ACC112 (cell line): ENCODE measurements around the gene LGALS3BP.

ENCODE experiments used
- H2AFZ ChIP-seq: fragments of 200-600 bp; sonication (generic); one replicate; pipeline ENCODE4 v1.6.0; 2017; ENCODE audit warnings: antibody characterized with exemption, low read length; ENCODE audit not compliant: unreplicated experiment
- H3K27ac ChIP-seq: fragments of 200-600 bp; sonication (generic); 2 replicates; pipeline ENCODE4 v1.5.1; 2014; ENCODE audit warnings: low read depth, mild to moderate bottlenecking, antibody characterized with exemption, low read length, moderate library complexity
- H3K27me3 ChIP-seq: fragments of 200-600 bp; sonication (generic); 2 replicates; pipeline ENCODE4 v1.6.1; 2014; ENCODE audit warnings: mild to moderate bottlenecking, antibody characterized with exemption, low read length, moderate library complexity, mixed read lengths; ENCODE audit not compliant: insufficient read depth
- H3K36me3 ChIP-seq: fragments of 200-600 bp; sonication (generic); 2 replicates; pipeline ENCODE4 v1.6.1; 2016; ENCODE audit warnings: mild to moderate bottlenecking, antibody characterized with exemption, low read length, moderate library complexity, mixed read lengths; ENCODE audit not compliant: insufficient read depth
- H3K4me1 ChIP-seq: fragments of 200-600 bp; sonication (generic); one replicate; pipeline ENCODE4 v1.6.1; 2016; ENCODE audit warnings: low read length, mixed read lengths; ENCODE audit not compliant: insufficient read depth, unreplicated experiment, control insufficient read depth
- H3K4me3 ChIP-seq: fragments of 200-600 bp; sonication (generic); 2 replicates; pipeline ENCODE4 v1.5.1; 2014; ENCODE audit warnings: mild to moderate bottlenecking, low read depth, low read length
- H3K79me2 ChIP-seq: fragments of 200-600 bp; sonication (generic); one replicate; pipeline ENCODE4 v1.6.0; 2016; ENCODE audit warnings: low read length; ENCODE audit not compliant: control insufficient read depth, unreplicated experiment, insufficient read depth

The LGALS3BP gene

DNA sequence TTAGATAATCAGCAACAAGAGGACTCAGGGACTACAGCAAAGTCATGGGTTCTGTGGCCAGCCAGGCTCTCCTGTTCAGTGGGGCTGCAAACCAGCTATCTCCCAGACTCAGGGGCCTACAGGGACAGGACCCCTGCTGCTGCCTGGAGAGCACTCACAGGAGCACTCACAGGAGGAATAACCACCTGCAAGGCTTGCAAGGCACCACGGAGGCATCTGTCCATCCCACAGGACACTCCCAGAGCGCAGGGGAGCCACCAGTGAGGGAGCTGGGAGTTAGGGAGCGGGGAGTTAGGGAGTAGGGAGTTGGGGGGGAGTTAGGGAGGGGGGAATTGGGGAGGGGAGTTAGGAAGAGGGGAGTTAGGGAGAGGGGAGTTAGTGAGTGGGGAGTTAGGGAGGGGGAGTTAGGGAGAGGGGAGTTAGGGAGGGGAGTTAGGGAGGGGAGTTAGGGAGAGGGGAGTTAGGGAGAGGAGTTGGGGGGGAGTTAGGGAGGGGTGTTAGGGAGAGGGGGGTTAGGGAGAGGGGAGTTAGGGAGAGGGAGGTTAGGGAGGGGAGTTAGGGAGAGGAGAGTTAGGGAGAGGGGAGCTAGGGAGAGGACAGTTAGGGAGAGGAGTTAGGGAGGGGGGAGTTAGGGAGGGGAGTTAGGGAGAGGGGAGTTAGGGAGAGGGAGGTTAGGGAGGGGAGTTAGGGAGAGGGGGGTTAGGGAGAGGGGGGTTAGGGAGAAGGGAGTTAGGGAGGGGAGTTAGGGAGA is 24.1 kb upstream of the LGALS3BP start:
- H3K79me2 ChIP-seq: peaks cover 79% of the 10 kb centered on the region
- no peaks in the 10 kb centered on the region for H3K27me3 ChIP-seq
- H3K27ac ChIP-seq: no peak overlapping the region
- no peak overlapping the region for H2AFZ ChIP-seq
- no peaks in the 10 kb centered on the region for H3K36me3 ChIP-seq
- H3K4me3 ChIP-seq: no peak overlapping the region
- peaks cover 9% of the 10 kb centered on the region for H3K4me1 ChIP-seq

GRCh38 chr17:79002796-79003593 is 23.3 kb upstream of the LGALS3BP start:
- H3K4me1 ChIP-seq: peaks cover 2% of the 10 kb centered on the region
- peaks cover 73% of the 10 kb centered on the region for H3K79me2 ChIP-seq
- H2AFZ ChIP-seq: no peak overlapping the region
- no peak overlapping the region for H3K4me3 ChIP-seq
- no peak overlapping the region for H3K27ac ChIP-seq
- no peaks in the 10 kb centered on the region for H3K27me3 ChIP-seq
- no peaks in the 10 kb centered on the region for H3K36me3 ChIP-seq

GRCh38 chr17:79002291-79002690 is 22.6 kb upstream of the LGALS3BP start:
- Histone ChIP-seq H3K27ac (no peak overlapping the region), H3K27me3 (no peaks in the 10 kb centered on the region), H3K36me3 (no peaks in the 10 kb centered on the region), H2AFZ (no peak overlapping the region), H3K79me2 (peaks cover 66% of the 10 kb centered on the region), H3K4me1 (no peaks in the 10 kb centered on the region), H3K4me3 (no peak overlapping the region)

GRCh38 chr17:79001190-79002020 is 21.7 kb upstream of the LGALS3BP start:
- Histone ChIP-seq H3K27me3 (no peaks in the 10 kb centered on the region), H3K79me2 (peaks cover 58% of the 10 kb centered on the region), H3K36me3 (no peaks in the 10 kb centered on the region), H2AFZ (no peak overlapping the region), H3K27ac (no peak overlapping the region), H3K4me3 (no peak overlapping the region), H3K4me1 (no peaks in the 10 kb centered on the region)

DNA sequence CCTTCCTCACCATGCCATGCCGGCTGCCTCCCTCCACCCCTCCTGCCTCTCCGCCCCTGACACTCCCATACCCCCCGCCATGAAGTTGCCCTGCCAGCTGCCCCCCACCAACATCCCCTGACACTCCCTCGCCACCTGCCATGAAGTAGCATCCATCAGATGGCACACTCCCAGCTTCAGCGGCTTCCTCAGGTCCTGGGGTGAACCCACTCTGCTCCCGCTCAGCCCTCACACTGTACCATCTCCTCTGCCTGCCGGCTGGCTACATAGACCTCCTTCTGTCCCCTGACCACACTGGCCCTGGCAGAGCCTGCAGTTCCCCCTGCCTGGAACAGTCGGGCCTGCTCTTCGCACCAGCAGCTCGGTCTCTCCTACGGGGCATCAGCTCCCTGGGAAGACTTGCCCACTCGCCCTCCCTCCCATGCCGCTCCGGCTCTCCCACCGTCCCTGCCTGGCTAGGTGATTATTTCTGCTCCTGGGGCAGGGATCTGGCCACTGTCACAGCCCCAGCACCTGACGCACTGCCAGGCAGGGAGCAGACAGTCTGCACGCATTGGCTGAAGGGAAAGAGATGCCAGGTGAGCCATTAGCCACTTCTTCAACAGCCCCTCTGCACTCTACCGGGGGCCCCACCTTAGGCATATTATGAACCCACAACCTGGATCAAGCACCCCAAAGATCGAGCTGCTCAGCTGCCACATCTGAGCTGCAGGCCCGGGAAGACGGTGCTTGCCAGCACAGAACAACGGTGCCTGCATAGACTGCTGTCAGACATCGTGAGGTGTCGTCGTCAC is 20.9 kb upstream of the LGALS3BP start:
- no peaks in the 10 kb centered on the region for H3K4me1 ChIP-seq
- H3K4me3 ChIP-seq: no peak overlapping the region
- no peak overlapping the region for H2AFZ ChIP-seq
- H3K79me2 ChIP-seq: peaks cover 50% of the 10 kb centered on the region
- H3K36me3 ChIP-seq: no peaks in the 10 kb centered on the region
- H3K27ac ChIP-seq: no peak overlapping the region
- no peaks in the 10 kb centered on the region for H3K27me3 ChIP-seq

DNA sequence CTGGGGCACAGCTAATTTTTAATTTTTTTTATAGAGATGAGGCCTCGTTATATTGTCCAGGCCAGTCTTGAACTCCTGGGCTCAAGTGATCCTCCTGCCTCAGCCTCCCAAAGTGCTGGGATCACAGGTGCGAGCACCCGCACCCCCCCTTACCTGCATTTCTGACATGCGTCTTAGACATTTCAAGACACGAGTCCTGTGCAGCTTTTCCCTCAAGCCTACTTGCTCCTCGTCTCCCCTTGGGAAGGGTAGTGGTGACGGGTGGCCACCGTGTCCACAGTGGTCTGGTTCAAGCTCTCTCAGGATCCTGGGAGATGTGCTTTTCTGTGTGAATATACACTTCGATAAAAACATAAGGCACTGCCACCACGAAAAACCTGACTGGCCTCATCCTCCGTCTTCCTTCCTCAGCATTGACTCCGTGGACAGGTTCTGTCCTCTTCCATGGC is 20.2 kb upstream of the LGALS3BP start:
- Histone ChIP-seq H2AFZ (no peak overlapping the region), H3K79me2 (peaks cover 44% of the 10 kb centered on the region), H3K4me3 (no peak overlapping the region), H3K27ac (no peak overlapping the region), H3K4me1 (no peaks in the 10 kb centered on the region), H3K36me3 (no peaks in the 10 kb centered on the region), H3K27me3 (no peaks in the 10 kb centered on the region)

DNA sequence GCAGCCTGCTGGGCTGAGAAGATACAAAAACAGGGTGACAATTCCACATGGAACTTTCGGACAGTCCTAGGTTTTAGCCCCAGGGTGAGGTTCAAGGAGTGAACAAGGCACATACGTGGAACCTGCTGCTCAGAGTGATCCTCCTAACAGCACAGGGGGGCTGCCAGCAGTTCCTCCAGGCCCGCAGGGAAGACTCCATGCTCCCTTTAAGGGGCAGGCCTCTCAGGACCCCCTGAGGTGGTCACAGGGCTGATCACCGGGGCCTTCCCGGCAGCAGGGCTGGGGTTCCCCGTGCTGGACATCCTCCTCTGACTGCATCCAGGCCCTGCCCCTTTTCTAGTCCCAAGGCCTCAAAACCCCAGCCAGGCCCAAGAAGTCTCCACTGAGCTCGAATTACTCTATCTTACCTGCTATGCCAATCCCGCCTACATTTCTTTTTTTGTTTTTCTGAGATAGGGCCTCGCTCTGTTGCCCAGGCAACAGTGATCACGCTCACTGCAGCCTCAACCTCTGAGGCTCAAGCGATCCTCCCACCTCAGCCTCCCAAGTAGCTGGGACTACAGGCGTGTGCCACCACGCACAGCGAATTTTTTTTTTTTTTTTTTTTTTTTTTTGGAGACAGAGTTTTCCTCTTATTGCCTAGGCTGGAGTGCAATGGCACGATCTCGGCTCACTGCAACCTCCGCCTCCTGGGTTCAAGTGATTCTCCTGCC is 19.5 kb upstream of the LGALS3BP start:
- Histone ChIP-seq H3K27ac (no peak overlapping the region), H3K4me1 (no peaks in the 10 kb centered on the region), H3K79me2 (peaks cover 44% of the 10 kb centered on the region), H3K36me3 (no peaks in the 10 kb centered on the region), H3K27me3 (no peaks in the 10 kb centered on the region), H2AFZ (no peak overlapping the region), H3K4me3 (no peak overlapping the region)

GRCh38 chr17:78998311-78999055 is 18.8 kb upstream of the LGALS3BP start:
- no peak overlapping the region for H3K4me3 ChIP-seq
- peaks cover 41% of the 10 kb centered on the region for H3K79me2 ChIP-seq
- peaks cover 2% of the 10 kb centered on the region; the same call in 1 of the 2 replicates for H3K36me3 ChIP-seq
- H3K4me1 ChIP-seq: no peaks in the 10 kb centered on the region
- no peaks in the 10 kb centered on the region for H3K27me3 ChIP-seq
- H2AFZ ChIP-seq: no peak overlapping the region
- no peak overlapping the region for H3K27ac ChIP-seq

GRCh38 chr17:78997881-78998280 is 18.2 kb upstream of the LGALS3BP start:
- H3K4me3 ChIP-seq: no peak overlapping the region
- peaks cover 36% of the 10 kb centered on the region for H3K79me2 ChIP-seq

More at GRCh38 chr17:78997881-78998280, 18.2 kb upstream of the LGALS3BP start:
- peaks cover 6% of the 10 kb centered on the region; the same call in 1 of the 2 replicates for H3K36me3 ChIP-seq
- H3K27ac ChIP-seq: no peak overlapping the region
- H3K27me3 ChIP-seq: no peaks in the 10 kb centered on the region
- H2AFZ ChIP-seq: no peak overlapping the region
- no peaks in the 10 kb centered on the region for H3K4me1 ChIP-seq
